ENCODE measurements around the gene CDK16.

DNA sequence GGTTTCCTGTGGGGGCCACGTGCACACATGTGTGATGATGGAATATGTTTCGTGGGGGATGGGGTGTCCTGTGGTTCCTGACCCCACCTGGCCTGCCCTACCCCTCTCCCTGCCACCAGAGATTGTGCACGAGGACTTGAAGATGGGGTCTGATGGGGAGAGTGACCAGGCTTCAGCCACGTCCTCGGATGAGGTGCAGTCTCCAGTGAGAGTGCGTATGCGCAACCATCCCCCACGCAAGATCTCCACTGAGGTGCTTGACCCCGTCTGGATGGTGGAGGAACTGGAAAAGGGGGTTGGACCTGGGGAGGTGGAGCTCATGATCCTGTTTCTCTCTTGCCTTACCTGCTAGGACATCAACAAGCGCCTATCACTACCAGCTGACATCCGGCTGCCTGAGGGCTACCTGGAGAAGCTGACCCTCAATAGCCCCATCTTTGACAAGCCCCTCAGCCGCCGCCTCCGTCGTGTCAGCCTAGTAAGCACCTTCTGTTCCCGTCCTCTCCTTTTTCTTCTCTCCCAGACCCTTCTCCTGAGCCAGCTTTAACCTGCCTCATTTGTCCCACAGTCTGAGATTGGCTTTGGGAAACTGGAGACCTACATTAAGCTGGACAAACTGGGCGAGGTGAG lies 5.9 kb downstream of the CDK16 start:
- TF ChIP-seq ZBTB21 (CRISPR knock-in tag; IDR thresholded peaks at IDR 0.05) (no peak), CTCF (CRISPR knock-in tag; IDR thresholded peaks at IDR 0.05) (no peak), EZH2 (conservative IDR thresholded peaks at IDR 0.05; ENCODE audit: low read depth, low read length) (no peak), NFATC3 (CRISPR knock-in tag; IDR thresholded peaks at IDR 0.05) (no peak), RFX1 (IDR thresholded peaks at IDR 0.05) (no peak), REXO4 (CRISPR knock-in tag; IDR thresholded peaks at IDR 0.05; ENCODE audit: borderline replicate concordance) (no peak), ZNF367 (CRISPR knock-in tag; IDR thresholded peaks at IDR 0.05; ENCODE audit: borderline replicate concordance) (no peak), ZFP82 (CRISPR knock-in tag; IDR thresholded peaks at IDR 0.05; ENCODE audit: borderline replicate concordance) (no peak), GABPA (IDR thresholded peaks at IDR 0.05; ENCODE audit: low read depth, low read length) (no peak), GABPA (CRISPR knock-in tag; IDR thresholded peaks at IDR 0.05; ENCODE audit: low read depth) (no peak), CBFB (CRISPR knock-in tag; IDR thresholded peaks at IDR 0.05) (no peak), FIP1L1 (IDR thresholded peaks at IDR 0.05; ENCODE audit: borderline replicate concordance, insufficient read depth, low read depth, low read length) (no peak), AKAP8 (CRISPR knock-in tag; IDR thresholded peaks at IDR 0.05) (no peak), ZNF639 (CRISPR knock-in tag; conservative IDR thresholded peaks at IDR 0.05) (no peak), HINFP (CRISPR knock-in tag; IDR thresholded peaks at IDR 0.05; ENCODE audit: low read depth) (no peak)

All from HepG2 (cell line).